SK-N-SH (cell line): ENCODE data around the gene ZNF438. TPM values are rescaled to one million over a fixed set of nuclear protein-coding genes. Genes with fewer than 3 reads are reported as not detected.

Source experiments
- CTCF ChIA-PET: fragments of 300-600, 350-600 bp; formaldehyde crosslinking; extraction: SDS; loops from one replicate; lab custom pipeline; 2021; lab: Yijun Ruan, JAX
- POLR2A ChIA-PET: fragments of 350-600 bp; sonication (Branson Sonifier 250); formaldehyde crosslinking; extraction: SDS; loops from one replicate; lab custom pipeline; 2020; ENCODE audit warnings: antibody characterized with exemption, inconsistent platforms; lab: Yijun Ruan, JAX
- DNase-seq: peaks from one replicate; pipeline ENCODE4 v3.0.0; 2012
- H2AFZ ChIP-seq: fragments of 200-600 bp; sonication (generic); 2 replicates; pipeline ENCODE4 v1.8.1; 2016; ENCODE audit warnings: antibody characterized with exemption, mild to moderate bottlenecking, low read depth
- H3F3A ChIP-seq: fragments of 200-600 bp; sonication (generic); replicated peaks from 2 replicates; pipeline ENCODE3; 2016; ENCODE audit warnings: antibody characterized with exemption, mild to moderate bottlenecking; ENCODE audit not compliant: insufficient read depth
- H3K27ac ChIP-seq, 2 experiments: fragments of 200-500 bp in 1 of 2; fragments of 200-600 bp in 1 of 2; sonication (Bioruptor generic) in 1 of 2; sonication (generic), shearing (Covaris generic) in 1 of 2; 2 replicates each; pipeline versions ENCODE4 v1.5.1 to v1.6.1; 2014 to 2016; ENCODE audit warnings: low read depth in 2 of 2, inconsistent platforms in 1 of 2, low read length in 1 of 2, mild to moderate bottlenecking in 1 of 2, mixed read lengths in 1 of 2
- H3K27me3 ChIP-seq: fragments of 200-600 bp; sonication (generic), shearing (Covaris generic); 2 replicates; pipeline ENCODE4 v1.6.1; 2016; ENCODE audit warnings: mixed run types; ENCODE audit not compliant: insufficient read depth
- H3K36me3 ChIP-seq, 2 experiments: fragments of 200-500 bp in 1 of 2; fragments of 200-600 bp in 1 of 2; sonication (Bioruptor generic) in 1 of 2; sonication (generic) in 1 of 2; replicated peaks in 1 of 2; 2 replicates each; pipeline versions ENCODE3 to v1.5.1; 2014 to 2016; ENCODE audit warnings: low read length in 1 of 2, mild to moderate bottlenecking in 1 of 2; ENCODE audit not compliant: insufficient read depth in 2 of 2, control insufficient read depth in 1 of 2
- H3K4me1 ChIP-seq, 2 experiments: fragments of 200-500 bp in 1 of 2; fragments of 200-600 bp in 1 of 2; sonication (Bioruptor generic) in 1 of 2; sonication (generic), shearing (Covaris generic) in 1 of 2; 2 replicates each; pipeline versions ENCODE4 v1.5.1 to v1.6.1; 2014 to 2016; ENCODE audit warnings: low read depth in 1 of 2, low read length in 1 of 2, mixed run types in 1 of 2; ENCODE audit not compliant: insufficient read depth in 2 of 2, control insufficient read depth in 1 of 2
- H3K4me2 ChIP-seq: fragments of 200-600 bp; sonication (generic), shearing (Covaris generic); 2 replicates; pipeline ENCODE4 v1.6.1; 2017; ENCODE audit warnings: mixed run types
- H3K4me3 ChIP-seq, 2 experiments: fragments of 200-500 bp in 1 of 2; fragments of 200-600 bp in 1 of 2; sonication (Bioruptor generic) in 1 of 2; sonication (generic), shearing (Covaris generic) in 1 of 2; 2 replicates each; pipeline versions ENCODE4 v1.5.1 to v1.8.1; 2014 to 2016; ENCODE audit warnings: low read depth in 2 of 2, inconsistent platforms in 1 of 2, low read length in 1 of 2, mild to moderate bottlenecking in 1 of 2, mixed read lengths in 1 of 2, moderate library complexity in 1 of 2
- H3K79me2 ChIP-seq: fragments of 200-600 bp; sonication (generic); 2 replicates; pipeline ENCODE4 v1.8.1; 2017; ENCODE audit warnings: mild to moderate bottlenecking; ENCODE audit not compliant: insufficient read depth
- H3K9ac ChIP-seq: fragments of 200-600 bp; sonication (generic); 2 replicates; pipeline ENCODE4 v1.6.1; 2017; ENCODE audit warnings: mixed run types
- H3K9me2 ChIP-seq: fragments of 200-600 bp; sonication (generic); 2 replicates; pipeline ENCODE4 v1.6.1; 2017; ENCODE audit warnings: mixed run types
- H3K9me3 ChIP-seq: fragments of 200-600 bp; sonication (generic); 2 replicates; pipeline ENCODE4 v1.6.1; 2017; ENCODE audit warnings: mixed run types, mild to moderate bottlenecking, moderate library complexity
- H4K20me1 ChIP-seq: fragments of 200-600 bp; sonication (generic); 2 replicates; pipeline ENCODE4 v1.6.1; 2017; ENCODE audit warnings: mild to moderate bottlenecking, mixed run types; ENCODE audit not compliant: insufficient read depth
- CHD2 ChIP-seq: fragments of 150-350 bp; IDR thresholded peaks from 2 replicates; pipeline ENCODE4 v1.6.1; 2018; ENCODE audit warnings: low read length; ENCODE audit not compliant: partially characterized antibody
- FOSL2 ChIP-seq: IDR thresholded peaks from 2 replicates; pipeline ENCODE4 v1.4.0; 2012; ENCODE audit warnings: low read depth, mild to moderate bottlenecking, moderate library complexity, borderline replicate concordance
- GABPA ChIP-seq: IDR thresholded peaks from 2 replicates; pipeline ENCODE4 v1.4.0; 2012; ENCODE audit warnings: low read depth, mild to moderate bottlenecking
- GATA2 ChIP-seq: sonication (generic); formaldehyde crosslinking; IDR thresholded peaks from 2 replicates; pipeline ENCODE4 v1.5.0; 2020; ENCODE audit warnings: mild to moderate bottlenecking, missing genetic modification reagents
- IRF3 ChIP-seq: fragments of 150-350 bp; IDR thresholded peaks from 2 replicates; pipeline ENCODE4 v1.6.1; 2016; ENCODE audit warnings: mild to moderate bottlenecking, low read depth, low read length
- NFIC ChIP-seq: IDR thresholded peaks from 2 replicates; pipeline ENCODE4 v1.4.0; 2012; ENCODE audit warnings: borderline replicate concordance
- PBX3 ChIP-seq: IDR thresholded peaks from 2 replicates; pipeline ENCODE4; 2012
- RCOR1 ChIP-seq: fragments of 150-350 bp; IDR thresholded peaks from 2 replicates; pipeline ENCODE4 v1.6.1; 2017; ENCODE audit warnings: antibody characterized with exemption, low read length
- SIN3A ChIP-seq: IDR thresholded peaks from 2 replicates; pipeline ENCODE4 v1.6.1; 2012; ENCODE audit warnings: low read depth, mild to moderate bottlenecking, low read length, moderate library complexity, borderline replicate concordance
- SMC3 ChIP-seq: IDR thresholded peaks from 2 replicates; pipeline ENCODE4 v1.6.1; 2012; ENCODE audit warnings: low read depth, low read length, improper control_type of control experiment
- USF1 ChIP-seq: IDR thresholded peaks from 2 replicates; pipeline ENCODE4 v1.4.0; 2012; ENCODE audit warnings: low read depth, borderline replicate concordance
- YY1 ChIP-seq: IDR thresholded peaks from 2 replicates; pipeline ENCODE4 v1.4.0; 2012; ENCODE audit warnings: low read depth, mild to moderate bottlenecking
- ZBTB33 ChIP-seq: IDR thresholded peaks from 2 replicates; pipeline ENCODE4 v1.4.0; 2012; ENCODE audit warnings: low read depth, borderline replicate concordance
- WGBS: methylation state at CpG from one replicate; pipeline ENCODE4 v1.1.6; 2017; ENCODE audit warnings: low lambda C conversion rate; 5-methylcytosine and 5-hydroxymethylcytosine counted together
- polyA plus RNA-seq, 3 experiments: library from polyadenylated mRNA; depleted of rRNA; stranded (reverse); fragments of >200 nt; gene quantifications; 2 replicates each; pipeline ENCODE4 v1.2.3, GENCODE V29; 2012

ZNF438 gene
- polyA plus RNA-seq, 1 of the 3 experiments (the other 2 are of a cell fraction): 2.1 TPM

- TF ChIP-seq PBX3 (no peak), IRF3 (no peak), GATA2 (CRISPR knock-in tag) (no peak), GABPA (no peak), SMC3 (no peak), USF1 (no peak), RCOR1 (no peak)
Observed at GRCh38 chr10:30816820-30817171, 214.9 kb downstream of the ZNF438 start (continued).

GRCh38 chr10:30816159-30816819, 215.4 kb downstream of the ZNF438 start:
- Histone ChIP-seq H3K4me2 (no peak overlapping the region), H3K9ac (no peak overlapping the region), H3K9me3 (no peaks in the 10 kb centered on the region), H3K27ac (no peak overlapping the region), H3K27me3 (no peaks in the 10 kb centered on the region), H3K4me1 (peaks cover 9 to 27% of the 10 kb centered on the region in 2 experiments; a peak in 3 of 4 replicates), H3F3A (peaks cover 32% of the 10 kb centered on the region), H3K9me2 (no peaks in the 10 kb centered on the region), H3K4me3 (no peak overlapping the region), H3K79me2 (no peaks in the 10 kb centered on the region), H4K20me1 (no peaks in the 10 kb centered on the region), H2AFZ (no peak overlapping the region), H3K36me3 (no peaks in the 10 kb centered on the region)
- ChIA-PET POLR2A (no interaction called here), CTCF (no interaction called here)
- 83% methylated on average over 9 of the region's 9 CpGs for WGBS
- TF ChIP-seq NFIC: no peak
- TF ChIP-seq YY1: no peak
- TF ChIP-seq SIN3A: no peak
- no peak for TF ChIP-seq USF1
- TF ChIP-seq FOSL2: no peak
- no peak for TF ChIP-seq ZBTB33
- TF ChIP-seq CHD2: no peak
- no peak for DNase-seq
